Skeletal muscle tissue (tissue), 4 donors: Measurements from ENCODE around the gene AFTPH. TPM values are rescaled to one million over a fixed set of nuclear protein-coding genes. Genes with fewer than 3 reads are reported as not detected.

Source experiments
- H3K27ac ChIP-seq: one replicate; pipeline ENCODE4 v1.7.0; 2013; ENCODE audit warnings: mild to moderate bottlenecking, low read depth, low read length, inconsistent platforms
- H3K27me3 ChIP-seq, 3 donors: one replicate each; pipeline ENCODE4 v1.7.0; 2013; ENCODE audit warnings: low read length in 3 of 3; ENCODE audit not compliant: control insufficient read depth in 3 of 3, insufficient read depth in 3 of 3
- H3K36me3 ChIP-seq, 3 donors: one replicate each; pipeline ENCODE4 v1.7.0; 2013; ENCODE audit warnings: low read length in 3 of 3; ENCODE audit not compliant: control insufficient read depth in 3 of 3, insufficient read depth in 3 of 3
- H3K4me1 ChIP-seq, 3 donors: one replicate each; pipeline ENCODE4 v1.7.0; 2013; ENCODE audit warnings: low read length in 3 of 3, mild to moderate bottlenecking in 3 of 3; ENCODE audit not compliant: control insufficient read depth in 3 of 3, insufficient read depth in 3 of 3
- H3K4me3 ChIP-seq, 3 donors: one replicate each; pipeline ENCODE4 v1.7.0; 2013; ENCODE audit warnings: low read length in 3 of 3
- H3K9ac ChIP-seq, 3 donors: one replicate each; pipeline ENCODE4 v1.7.0; 2013; ENCODE audit warnings: low read length in 3 of 3, mild to moderate bottlenecking in 3 of 3, moderate library complexity in 2 of 3, low read depth in 1 of 3
- H3K9me3 ChIP-seq, 3 donors: one replicate each; pipeline ENCODE4 v1.7.0; 2013; ENCODE audit warnings: low read length in 3 of 3; ENCODE audit not compliant: control insufficient read depth in 3 of 3
- total RNA-seq: library from RNA; depleted of rRNA; stranded (reverse); fragments of >200 nt; gene quantifications from one replicate; pipeline ENCODE4 v1.2.3, GENCODE V29; 2014
- donor health status: Osteomylitis.

AFTPH gene
- total RNA-seq, 1 donor from 2014 or later = 36.0 TPM

DNA sequence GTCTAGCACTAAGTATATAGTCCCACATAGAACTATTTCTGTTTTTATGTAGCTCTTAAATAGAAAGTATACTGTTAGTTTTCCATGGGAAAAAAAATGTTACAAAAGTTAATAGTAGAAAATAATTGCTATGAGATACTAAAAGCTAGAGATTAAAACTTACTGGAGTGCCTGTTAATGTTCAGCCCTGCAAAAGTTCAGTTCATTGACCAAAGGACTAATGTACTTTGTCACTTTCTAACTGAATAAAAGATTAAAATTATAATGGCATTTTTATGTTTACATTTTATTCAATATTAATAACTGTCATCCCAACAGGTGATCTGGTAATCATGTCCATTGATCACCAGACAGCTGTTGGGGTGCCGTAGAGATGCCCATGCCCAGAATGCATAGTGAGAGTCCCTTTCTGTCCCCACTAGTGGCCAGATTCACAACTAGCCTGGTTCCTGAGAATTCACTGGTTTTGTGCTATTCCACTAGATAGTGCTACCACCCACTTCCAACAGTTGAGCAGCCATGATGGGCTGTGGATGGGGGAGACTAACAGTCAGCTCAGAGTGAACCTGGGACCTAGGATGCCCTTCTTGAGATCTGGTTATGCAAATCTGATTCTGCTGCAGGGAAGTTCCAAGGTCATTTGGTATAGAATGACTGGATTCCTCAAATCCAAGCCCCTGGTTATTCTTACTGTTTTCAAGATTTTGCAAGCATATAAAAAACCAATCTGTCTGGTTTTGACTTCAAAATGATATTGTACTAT, 57.8 kb downstream of the AFTPH start:
- Histone ChIP-seq H3K4me3 (no peak overlapping the region), H3K9me3 (no peaks in the 10 kb centered on the region), H3K27me3 (no peaks in the 10 kb centered on the region), H3K36me3 (peaks cover 0 to 24% (median 18%) of the 10 kb centered on the region in 3 donors), H3K4me1 (no peaks in the 10 kb centered on the region), H3K27ac (no peak overlapping the region), H3K9ac (no peak overlapping the region)

DNA sequence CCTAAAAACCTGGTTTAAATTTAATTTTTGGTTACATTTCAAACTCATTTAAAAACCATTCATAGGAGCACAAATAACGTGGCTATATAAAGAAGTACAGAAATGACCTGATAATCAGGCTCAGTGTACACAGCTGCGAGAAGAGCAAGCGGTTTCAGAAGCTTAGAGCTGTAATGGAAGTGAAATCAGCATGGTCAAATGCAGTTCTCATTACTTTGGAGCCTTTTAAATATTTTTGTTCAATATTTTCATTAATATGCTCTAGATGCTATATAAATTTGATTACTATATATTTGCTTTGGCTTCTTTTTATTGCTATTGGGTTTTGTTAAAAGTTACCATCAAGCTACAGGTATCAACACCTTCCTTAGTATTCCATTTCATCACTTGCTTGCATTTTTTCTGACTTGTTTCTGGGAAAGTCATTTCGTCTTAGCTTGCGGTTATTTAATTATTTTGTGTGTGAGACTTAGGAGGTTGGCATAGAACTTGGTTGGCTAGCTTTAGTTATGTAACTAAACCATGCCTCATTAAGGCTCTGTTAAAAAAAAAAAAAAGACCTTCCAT, 58.7 kb downstream of the AFTPH start:
- no peak overlapping the region for H3K9ac ChIP-seq
- no peak overlapping the region for H3K27ac ChIP-seq
- H3K4me1 ChIP-seq = no peaks in the 10 kb centered on the region
- no peaks in the 10 kb centered on the region for H3K27me3 ChIP-seq
- H3K9me3 ChIP-seq = no peaks in the 10 kb centered on the region
- no peak overlapping the region for H3K4me3 ChIP-seq
- peaks cover 0 to 19% (median 11%) of the 10 kb centered on the region in 3 donors for H3K36me3 ChIP-seq

DNA sequence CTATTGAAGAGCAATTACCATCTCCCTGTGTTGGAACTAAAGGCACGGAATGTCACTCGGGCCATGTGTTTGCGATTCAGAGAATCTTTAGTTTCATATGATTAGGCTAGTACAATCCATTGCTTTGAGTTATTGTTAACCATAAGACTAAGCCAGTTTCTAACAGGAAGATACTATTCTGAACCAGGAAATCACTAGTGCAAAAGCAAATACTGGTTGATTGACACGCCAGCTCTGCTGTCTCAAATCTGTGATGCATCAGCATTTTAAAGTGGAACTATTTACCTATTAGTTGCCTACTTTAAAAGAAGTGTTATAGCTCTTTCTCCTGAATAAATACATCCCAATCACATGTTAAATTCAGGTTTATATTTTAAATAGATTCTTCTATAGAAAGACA, 61.9 kb downstream of the AFTPH start:
- Histone ChIP-seq H3K27ac (no peak overlapping the region), H3K36me3 (peaks cover 3 to 19% (median 5%) of the 10 kb centered on the region in 3 donors), H3K9ac (no peak overlapping the region)

DNA sequence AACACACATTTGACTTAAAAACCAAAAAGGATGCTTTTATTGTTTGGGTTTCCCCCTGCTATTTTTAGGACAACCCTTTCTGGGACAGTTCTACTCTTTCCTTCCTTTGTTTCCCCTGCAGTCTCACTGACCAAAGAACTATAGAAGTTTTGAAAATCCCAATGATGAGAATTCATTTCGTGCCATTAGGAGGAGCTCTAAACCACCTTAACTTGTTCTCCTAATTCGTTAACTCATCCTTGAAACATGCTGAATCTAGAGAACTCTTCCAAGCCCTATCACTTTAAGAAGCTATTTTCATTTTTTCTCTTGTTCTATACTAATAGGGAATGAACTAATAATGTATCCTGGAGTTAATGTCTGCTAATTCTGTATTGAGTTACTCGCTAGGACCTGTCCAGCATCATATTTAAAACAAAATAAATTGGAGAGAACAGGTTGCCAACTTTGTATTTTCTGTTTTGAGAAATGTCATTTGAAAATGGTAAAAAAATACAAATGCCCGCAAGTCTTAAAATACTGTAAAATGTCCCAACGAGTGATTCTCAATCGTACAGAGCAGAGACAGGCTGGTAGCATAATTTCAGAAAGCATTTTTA, 62.9 kb downstream of the AFTPH start:
- Histone ChIP-seq H3K36me3 (peaks cover 9 to 25% (median 12%) of the 10 kb centered on the region in 3 donors), H3K9ac (no peak overlapping the region), H3K4me1 (no peaks in the 10 kb centered on the region), H3K9me3 (no peaks in the 10 kb centered on the region), H3K27me3 (no peaks in the 10 kb centered on the region), H3K4me3 (no peak overlapping the region), H3K27ac (no peak overlapping the region)

More for the DNA sequence above, 61.9 kb downstream of the AFTPH start:
- no peak overlapping the region for H3K4me3 ChIP-seq
- H3K27me3 ChIP-seq = no peaks in the 10 kb centered on the region
- H3K4me1 ChIP-seq = no peaks in the 10 kb centered on the region
- H3K9me3 ChIP-seq = no peaks in the 10 kb centered on the region

DNA sequence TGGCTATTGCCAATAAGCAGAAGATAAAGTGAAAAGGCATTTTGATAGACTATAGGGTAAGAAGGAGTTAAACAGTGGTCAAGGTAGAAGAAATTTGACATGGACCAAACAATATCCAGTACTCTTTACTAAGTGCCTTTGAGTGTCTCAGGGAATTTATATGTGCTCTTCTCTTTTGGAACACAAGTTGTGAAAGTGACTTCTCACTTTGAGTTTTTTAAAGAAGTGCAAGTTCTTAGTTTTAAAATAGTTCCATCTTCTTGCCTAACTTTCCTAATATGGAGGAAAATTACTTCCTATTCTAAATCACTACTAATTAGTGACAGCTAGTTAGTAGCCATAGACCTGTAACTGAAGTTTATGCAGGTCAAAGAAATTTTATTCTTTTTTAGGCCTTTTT, 63.4 kb downstream of the AFTPH start:
- Histone ChIP-seq H3K27me3 (no peaks in the 10 kb centered on the region), H3K27ac (no peak overlapping the region), H3K4me1 (no peaks in the 10 kb centered on the region), H3K9ac (no peak overlapping the region), H3K36me3 (peaks cover 9 to 22% (median 12%) of the 10 kb centered on the region in 3 donors), H3K4me3 (no peak overlapping the region), H3K9me3 (no peaks in the 10 kb centered on the region)

DNA sequence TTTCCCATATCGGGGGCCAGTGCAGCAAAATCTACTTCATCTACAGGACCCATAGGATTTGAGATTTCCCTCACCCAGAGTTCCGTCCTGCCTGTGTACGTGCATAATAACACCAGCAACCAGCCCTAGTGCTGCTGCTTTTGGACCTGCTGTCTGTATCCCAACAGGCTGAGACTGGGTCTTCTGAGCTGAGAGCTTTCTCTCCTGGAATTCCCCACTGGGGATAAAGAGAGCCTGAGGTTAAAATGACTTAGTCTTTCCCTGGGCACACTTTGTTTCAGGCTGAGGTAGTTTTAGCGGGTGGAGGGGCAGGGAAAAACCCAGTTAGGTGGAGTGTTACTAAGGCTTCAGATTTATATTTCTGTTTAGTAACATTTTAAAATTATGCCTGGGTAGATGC, 67.1 kb downstream of the AFTPH start:
- Histone ChIP-seq H3K9me3 (no peaks in the 10 kb centered on the region), H3K4me1 (peaks cover 2 to 4% (median 3%) of the 10 kb centered on the region in 3 donors), H3K9ac (no peak overlapping the region), H3K27ac (no peak overlapping the region), H3K27me3 (no peaks in the 10 kb centered on the region), H3K4me3 (no peak overlapping the region), H3K36me3 (peaks cover 9 to 13% (median 9%) of the 10 kb centered on the region in 3 donors)

DNA sequence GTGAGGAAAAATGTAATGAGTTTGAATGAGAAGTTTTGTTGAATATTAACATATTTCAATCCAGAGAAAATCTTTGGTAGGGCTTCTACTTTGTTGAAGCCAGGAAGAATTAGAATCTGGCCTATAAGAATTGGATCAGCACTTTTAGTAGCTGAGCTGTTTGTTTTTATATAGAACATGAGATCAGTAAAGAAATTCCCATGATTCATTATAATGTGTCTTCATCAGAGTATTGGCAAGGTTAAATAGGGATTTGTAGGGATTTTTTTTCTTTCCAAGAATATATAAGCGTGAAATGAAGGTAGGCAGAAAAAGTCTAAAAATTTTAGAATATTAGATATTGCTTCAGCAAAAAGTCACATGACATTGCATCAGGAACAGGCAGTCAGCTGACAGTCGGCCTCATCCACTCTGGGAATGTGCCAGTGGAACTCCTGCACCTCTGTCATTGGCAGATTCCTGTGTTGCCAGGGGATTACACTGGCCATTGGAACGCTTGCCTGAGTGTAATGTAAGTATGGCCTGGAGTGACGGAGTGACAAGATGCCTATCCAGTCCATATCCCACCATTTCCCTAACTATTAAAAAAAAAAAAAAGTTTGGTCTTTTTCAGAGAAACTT, 69.0 kb downstream of the AFTPH start:
- Histone ChIP-seq H3K27ac (peak overlapping the region; percentile 58), H3K4me1 (peaks cover 2 to 4% (median 3%) of the 10 kb centered on the region in 3 donors), H3K4me3 (no peak overlapping the region), H3K9ac (no peak overlapping the region), H3K9me3 (no peaks in the 10 kb centered on the region), H3K36me3 (peaks cover 9 to 12% (median 9%) of the 10 kb centered on the region in 3 donors), H3K27me3 (no peaks in the 10 kb centered on the region)

DNA sequence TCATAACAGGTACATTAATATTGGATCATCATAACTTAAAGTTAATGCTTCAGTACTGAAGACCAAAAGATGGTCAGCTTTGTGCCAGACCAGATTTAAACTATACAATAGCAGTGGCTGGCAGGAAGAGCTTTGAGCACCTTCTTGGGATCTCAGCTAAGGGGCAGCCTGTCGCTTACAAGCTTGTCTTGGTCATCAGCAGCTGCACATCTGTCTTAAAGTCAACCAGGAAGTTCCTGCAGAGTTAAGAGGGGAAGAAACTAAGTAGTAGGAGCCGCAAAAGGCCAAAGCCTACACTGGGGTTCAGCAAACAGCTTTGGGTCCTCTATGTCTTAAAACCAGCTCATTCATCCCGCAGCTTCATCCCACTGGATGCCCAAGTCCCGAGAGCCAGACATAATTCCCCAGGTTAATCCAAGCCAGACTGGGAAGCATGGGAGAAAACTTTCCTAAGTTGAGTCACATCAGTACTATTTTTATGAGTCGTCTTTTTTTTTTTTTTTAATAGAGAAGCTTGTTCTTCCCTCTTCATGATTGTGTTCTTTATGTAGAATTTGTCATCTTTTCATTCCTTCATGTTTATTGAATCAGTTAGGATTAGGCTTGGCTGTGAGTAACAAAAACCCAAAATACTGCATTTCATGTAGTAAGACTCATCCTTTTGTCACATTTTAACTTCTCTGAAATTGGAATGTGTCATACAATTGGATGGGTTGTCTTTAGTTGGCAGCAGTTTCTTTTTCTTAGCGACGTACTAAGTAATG, 70.3 kb downstream of the AFTPH start:
- H3K27me3 ChIP-seq = no peaks in the 10 kb centered on the region
- no peaks in the 10 kb centered on the region for H3K9me3 ChIP-seq
- H3K36me3 ChIP-seq = peaks cover 9 to 12% (median 9%) of the 10 kb centered on the region in 3 donors
- H3K4me1 ChIP-seq = peaks cover 2 to 4% (median 3%) of the 10 kb centered on the region in 3 donors
- no peak overlapping the region for H3K4me3 ChIP-seq
- no peak overlapping the region for H3K9ac ChIP-seq
- no peak overlapping the region for H3K27ac ChIP-seq

DNA sequence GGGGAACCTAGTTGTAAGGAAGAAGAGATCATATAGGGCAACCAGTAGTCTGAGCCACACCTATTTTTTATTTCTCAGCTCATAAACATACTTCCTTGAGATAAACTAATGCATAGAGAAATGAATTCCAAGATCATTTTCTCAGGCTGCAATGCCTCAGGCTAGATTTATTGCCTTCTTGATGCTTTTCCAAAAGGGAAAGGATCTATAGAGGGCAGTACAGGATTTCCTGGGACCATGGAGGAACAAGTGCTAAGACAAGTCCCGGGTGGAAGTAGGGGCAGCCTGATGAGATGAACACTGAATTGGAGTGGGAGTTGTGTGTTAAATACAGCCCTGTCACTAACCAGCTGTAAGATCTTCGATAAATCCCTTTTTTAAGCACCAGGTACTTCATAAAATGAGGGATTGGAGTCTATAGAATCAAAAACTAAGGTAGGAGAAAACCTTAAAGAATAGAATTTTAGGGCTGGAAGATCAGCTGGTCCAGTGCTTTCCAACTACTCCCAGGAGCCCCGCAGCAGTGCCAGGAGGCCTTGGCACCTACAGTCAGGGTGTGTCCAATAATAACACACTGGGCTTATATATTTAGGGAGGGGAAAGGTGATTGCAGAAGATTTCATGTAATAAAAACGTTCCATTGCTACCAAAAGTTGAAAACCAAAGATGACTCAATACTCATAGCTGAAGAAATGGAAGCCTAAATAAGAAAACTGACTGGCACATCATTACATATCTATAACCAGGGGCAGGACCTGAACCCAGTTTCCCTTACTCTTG, 71.5 kb downstream of the AFTPH start:
- peaks cover 5 to 8% (median 7%) of the 10 kb centered on the region in 3 donors for H3K4me1 ChIP-seq

More for the DNA sequence above, 71.5 kb downstream of the AFTPH start:
- Histone ChIP-seq H3K4me3 (no peak overlapping the region), H3K36me3 (peaks cover 6 to 12% (median 9%) of the 10 kb centered on the region in 3 donors), H3K27me3 (no peaks in the 10 kb centered on the region), H3K9ac (no peak overlapping the region), H3K9me3 (no peaks in the 10 kb centered on the region), H3K27ac (no peak overlapping the region)
